H1 (cell line): ENCODE measurements around the gene NUCB1. TPM values are rescaled to one million over a fixed set of nuclear protein-coding genes. Genes with fewer than 3 reads are reported as not detected.

Experiments
- GABPA ChIP-seq: IDR thresholded peaks from 2 replicates; pipeline ENCODE4 v1.6.1; 2011; ENCODE audit warnings: mild to moderate bottlenecking, low read length, moderate library complexity, borderline replicate concordance; ENCODE audit not compliant: insufficient read depth
- HDAC2 ChIP-seq, 2 experiments: fragments of 300-600 bp in 1 of 2; sonication (generic) in 1 of 2; IDR thresholded peaks; 2 replicates each; pipeline ENCODE4 v1.6.1; 2011 to 2012; ENCODE audit warnings: low read depth in 2 of 2, low read length in 2 of 2, mild to moderate bottlenecking in 2 of 2, moderate library complexity in 2 of 2, borderline replicate concordance in 1 of 2, inconsistent platforms in 1 of 2
- POU5F1 ChIP-seq: IDR thresholded peaks from 2 replicates; pipeline ENCODE4 v1.6.1; 2011; ENCODE audit warnings: low read depth, mild to moderate bottlenecking, low read length, moderate library complexity
- RNF2 ChIP-seq: fragments of 200-900, 300-1000 bp; sonication (generic); IDR thresholded peaks from 2 replicates; pipeline ENCODE4 v1.7.1; 2016; ENCODE audit warnings: borderline replicate concordance, low read depth, mild to moderate bottlenecking, antibody characterized with exemption, low read length; ENCODE audit not compliant: poor library complexity, severe bottlenecking; ENCODE audit errors: missing control alignments
- SRF ChIP-seq: IDR thresholded peaks from 2 replicates; pipeline ENCODE4 v1.6.1; 2011; ENCODE audit warnings: mild to moderate bottlenecking, low read depth, low read length, moderate library complexity
- TEAD4 ChIP-seq: IDR thresholded peaks from 2 replicates; pipeline ENCODE4 v1.6.1; 2012; ENCODE audit warnings: low read depth, low read length, inconsistent platforms, mixed read lengths
- ZNF274 ChIP-seq: IDR thresholded peaks from 2 replicates; pipeline ENCODE4 v1.7.0; 2012; ENCODE audit warnings: low read length, borderline replicate concordance; ENCODE audit errors: extremely low read depth
- polyA plus RNA-seq, 7 experiments: library from polyadenylated mRNA; depleted of rRNA in 3 of 7; stranded (reverse) in 5 of 7; unstranded in 2 of 7; fragments of >200 nt in 5 of 7; fragments of 200-250 nt in 2 of 7; gene quantifications; 1 replicate in 5 of 7; 2 replicates in 1 of 7; 4 replicates in 1 of 7; pipeline versions ENCODE4 v1.2.1 to v1.2.3, GENCODE V29; 2011 to 2013; ENCODE audit warnings: missing spikeins in 2 of 7, mixed read lengths in 2 of 7
- total RNA-seq: library from RNA; stranded (reverse); fragmentation: NEBNext Ultra II Directional; extraction: Animal tissue kit (Norgen Biotek cat#: 25700); gene quantifications from 2 replicates; pipeline ENCODE4 v1.2.1, GENCODE V29; 2021
- TF ChIP-seq, protein P1 (sequence below): fragments of 300-600 bp; sonication (generic); IDR thresholded peaks from 2 replicates; pipeline ENCODE4 v1.7.1; 2012; ENCODE audit warnings: low read length, moderate library complexity, mild to moderate bottlenecking, inconsistent platforms; ENCODE audit not compliant: insufficient replicate concordance

The NUCB1 gene
- total and polyA plus RNA-seq, 2 of the 8 experiments (the other 6 are each of a cell fraction or from before 2014, with no cell fraction given): 111 to 121 TPM

DNA sequence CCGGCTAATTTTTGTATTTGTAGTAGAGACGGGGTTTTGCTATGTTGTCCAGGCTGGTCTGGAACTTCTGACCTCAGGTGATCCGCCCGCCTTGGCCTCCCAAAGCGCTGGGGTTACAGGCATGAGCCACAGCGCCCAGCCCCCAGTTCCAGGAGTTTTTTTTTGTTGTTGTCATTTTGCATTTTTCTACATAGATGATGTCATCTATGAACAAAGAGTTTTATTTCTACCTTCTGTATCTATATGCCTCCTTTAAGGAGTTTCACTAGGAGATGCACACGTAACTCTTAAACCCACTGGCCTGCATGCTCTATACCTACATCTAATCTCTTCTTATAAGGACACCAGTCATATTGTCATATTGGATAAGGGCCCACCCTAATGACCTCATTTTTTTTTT lies 38.1 kb downstream of the NUCB1 start (continued):
- TF ChIP-seq RNF2: no peak
- no peak for TF ChIP-seq ZNF274
- TF ChIP-seq, protein P1, sequence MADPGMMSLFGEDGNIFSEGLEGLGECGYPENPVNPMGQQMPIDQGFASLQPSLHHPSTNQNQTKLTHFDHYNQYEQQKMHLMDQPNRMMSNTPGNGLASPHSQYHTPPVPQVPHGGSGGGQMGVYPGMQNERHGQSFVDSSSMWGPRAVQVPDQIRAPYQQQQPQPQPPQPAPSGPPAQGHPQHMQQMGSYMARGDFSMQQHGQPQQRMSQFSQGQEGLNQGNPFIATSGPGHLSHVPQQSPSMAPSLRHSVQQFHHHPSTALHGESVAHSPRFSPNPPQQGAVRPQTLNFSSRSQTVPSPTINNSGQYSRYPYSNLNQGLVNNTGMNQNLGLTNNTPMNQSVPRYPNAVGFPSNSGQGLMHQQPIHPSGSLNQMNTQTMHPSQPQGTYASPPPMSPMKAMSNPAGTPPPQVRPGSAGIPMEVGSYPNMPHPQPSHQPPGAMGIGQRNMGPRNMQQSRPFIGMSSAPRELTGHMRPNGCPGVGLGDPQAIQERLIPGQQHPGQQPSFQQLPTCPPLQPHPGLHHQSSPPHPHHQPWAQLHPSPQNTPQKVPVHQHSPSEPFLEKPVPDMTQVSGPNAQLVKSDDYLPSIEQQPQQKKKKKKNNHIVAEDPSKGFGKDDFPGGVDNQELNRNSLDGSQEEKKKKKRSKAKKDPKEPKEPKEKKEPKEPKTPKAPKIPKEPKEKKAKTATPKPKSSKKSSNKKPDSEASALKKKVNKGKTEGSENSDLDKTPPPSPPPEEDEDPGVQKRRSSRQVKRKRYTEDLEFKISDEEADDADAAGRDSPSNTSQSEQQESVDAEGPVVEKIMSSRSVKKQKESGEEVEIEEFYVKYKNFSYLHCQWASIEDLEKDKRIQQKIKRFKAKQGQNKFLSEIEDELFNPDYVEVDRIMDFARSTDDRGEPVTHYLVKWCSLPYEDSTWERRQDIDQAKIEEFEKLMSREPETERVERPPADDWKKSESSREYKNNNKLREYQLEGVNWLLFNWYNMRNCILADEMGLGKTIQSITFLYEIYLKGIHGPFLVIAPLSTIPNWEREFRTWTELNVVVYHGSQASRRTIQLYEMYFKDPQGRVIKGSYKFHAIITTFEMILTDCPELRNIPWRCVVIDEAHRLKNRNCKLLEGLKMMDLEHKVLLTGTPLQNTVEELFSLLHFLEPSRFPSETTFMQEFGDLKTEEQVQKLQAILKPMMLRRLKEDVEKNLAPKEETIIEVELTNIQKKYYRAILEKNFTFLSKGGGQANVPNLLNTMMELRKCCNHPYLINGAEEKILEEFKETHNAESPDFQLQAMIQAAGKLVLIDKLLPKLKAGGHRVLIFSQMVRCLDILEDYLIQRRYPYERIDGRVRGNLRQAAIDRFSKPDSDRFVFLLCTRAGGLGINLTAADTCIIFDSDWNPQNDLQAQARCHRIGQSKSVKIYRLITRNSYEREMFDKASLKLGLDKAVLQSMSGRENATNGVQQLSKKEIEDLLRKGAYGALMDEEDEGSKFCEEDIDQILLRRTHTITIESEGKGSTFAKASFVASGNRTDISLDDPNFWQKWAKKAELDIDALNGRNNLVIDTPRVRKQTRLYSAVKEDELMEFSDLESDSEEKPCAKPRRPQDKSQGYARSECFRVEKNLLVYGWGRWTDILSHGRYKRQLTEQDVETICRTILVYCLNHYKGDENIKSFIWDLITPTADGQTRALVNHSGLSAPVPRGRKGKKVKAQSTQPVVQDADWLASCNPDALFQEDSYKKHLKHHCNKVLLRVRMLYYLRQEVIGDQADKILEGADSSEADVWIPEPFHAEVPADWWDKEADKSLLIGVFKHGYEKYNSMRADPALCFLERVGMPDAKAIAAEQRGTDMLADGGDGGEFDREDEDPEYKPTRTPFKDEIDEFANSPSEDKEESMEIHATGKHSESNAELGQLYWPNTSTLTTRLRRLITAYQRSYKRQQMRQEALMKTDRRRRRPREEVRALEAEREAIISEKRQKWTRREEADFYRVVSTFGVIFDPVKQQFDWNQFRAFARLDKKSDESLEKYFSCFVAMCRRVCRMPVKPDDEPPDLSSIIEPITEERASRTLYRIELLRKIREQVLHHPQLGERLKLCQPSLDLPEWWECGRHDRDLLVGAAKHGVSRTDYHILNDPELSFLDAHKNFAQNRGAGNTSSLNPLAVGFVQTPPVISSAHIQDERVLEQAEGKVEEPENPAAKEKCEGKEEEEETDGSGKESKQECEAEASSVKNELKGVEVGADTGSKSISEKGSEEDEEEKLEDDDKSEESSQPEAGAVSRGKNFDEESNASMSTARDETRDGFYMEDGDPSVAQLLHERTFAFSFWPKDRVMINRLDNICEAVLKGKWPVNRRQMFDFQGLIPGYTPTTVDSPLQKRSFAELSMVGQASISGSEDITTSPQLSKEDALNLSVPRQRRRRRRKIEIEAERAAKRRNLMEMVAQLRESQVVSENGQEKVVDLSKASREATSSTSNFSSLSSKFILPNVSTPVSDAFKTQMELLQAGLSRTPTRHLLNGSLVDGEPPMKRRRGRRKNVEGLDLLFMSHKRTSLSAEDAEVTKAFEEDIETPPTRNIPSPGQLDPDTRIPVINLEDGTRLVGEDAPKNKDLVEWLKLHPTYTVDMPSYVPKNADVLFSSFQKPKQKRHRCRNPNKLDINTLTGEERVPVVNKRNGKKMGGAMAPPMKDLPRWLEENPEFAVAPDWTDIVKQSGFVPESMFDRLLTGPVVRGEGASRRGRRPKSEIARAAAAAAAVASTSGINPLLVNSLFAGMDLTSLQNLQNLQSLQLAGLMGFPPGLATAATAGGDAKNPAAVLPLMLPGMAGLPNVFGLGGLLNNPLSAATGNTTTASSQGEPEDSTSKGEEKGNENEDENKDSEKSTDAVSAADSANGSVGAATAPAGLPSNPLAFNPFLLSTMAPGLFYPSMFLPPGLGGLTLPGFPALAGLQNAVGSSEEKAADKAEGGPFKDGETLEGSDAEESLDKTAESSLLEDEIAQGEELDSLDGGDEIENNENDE: no peak
- no peak for TF ChIP-seq SRF
- TF ChIP-seq TEAD4: no peak
- TF ChIP-seq GABPA: no peak
- TF ChIP-seq HDAC2 (IDR thresholded peaks at IDR 0.05; ENCODE audit: borderline replicate concordance in 1 of 2, low read depth in 2 of 2, low read length in 2 of 2): no peak
- no peak for TF ChIP-seq POU5F1
